Gastrocnemius medialis (tissue), 4 donors: ENCODE data around the gene LYRM9.

Source experiments
- POLR2A ChIP-seq, 2 donors: fragments of 450-650 bp; IDR thresholded peaks; one replicate each; pipeline ENCODE4 v1.6.1; 2017; ENCODE audit warnings: antibody characterized with exemption in 2 of 2, mild to moderate bottlenecking in 2 of 2, moderate library complexity in 2 of 2
- TF ChIP-seq, protein P1 (sequence below), 5 experiments: fragments of 450-650 bp in 3 of 5; fragments of 200-600 bp in 2 of 5; sonication (generic) in 2 of 5; IDR thresholded peaks in 4 of 5; conservative IDR thresholded peaks in 1 of 5; 1 replicate in 4 of 5; 2 replicates in 1 of 5; pipeline ENCODE4 v1.5.1; 2016 to 2019; ENCODE audit warnings: antibody characterized with exemption in 5 of 5, mild to moderate bottlenecking in 3 of 5, moderate library complexity in 3 of 5

DNA sequence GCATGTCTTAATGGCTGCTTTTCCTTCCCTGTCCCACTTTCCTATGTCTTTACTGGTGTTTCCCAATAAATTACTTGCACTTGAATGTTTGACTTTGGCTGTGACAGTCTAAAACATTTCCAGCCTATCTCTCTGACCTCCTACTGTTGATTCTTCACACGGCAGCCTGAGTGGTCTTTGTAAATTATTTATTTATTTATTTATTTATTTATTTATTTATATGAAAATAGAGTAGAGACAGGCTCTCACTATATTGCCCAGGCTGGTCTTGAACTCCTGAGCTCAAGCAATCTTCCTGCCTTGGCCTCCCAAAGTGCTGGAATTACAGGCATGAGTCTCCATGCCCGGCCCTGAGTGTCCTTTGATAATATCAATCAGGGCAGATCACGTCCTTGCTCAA, 28.4 kb upstream of the LYRM9 start:
- TF ChIP-seq, protein P1, sequence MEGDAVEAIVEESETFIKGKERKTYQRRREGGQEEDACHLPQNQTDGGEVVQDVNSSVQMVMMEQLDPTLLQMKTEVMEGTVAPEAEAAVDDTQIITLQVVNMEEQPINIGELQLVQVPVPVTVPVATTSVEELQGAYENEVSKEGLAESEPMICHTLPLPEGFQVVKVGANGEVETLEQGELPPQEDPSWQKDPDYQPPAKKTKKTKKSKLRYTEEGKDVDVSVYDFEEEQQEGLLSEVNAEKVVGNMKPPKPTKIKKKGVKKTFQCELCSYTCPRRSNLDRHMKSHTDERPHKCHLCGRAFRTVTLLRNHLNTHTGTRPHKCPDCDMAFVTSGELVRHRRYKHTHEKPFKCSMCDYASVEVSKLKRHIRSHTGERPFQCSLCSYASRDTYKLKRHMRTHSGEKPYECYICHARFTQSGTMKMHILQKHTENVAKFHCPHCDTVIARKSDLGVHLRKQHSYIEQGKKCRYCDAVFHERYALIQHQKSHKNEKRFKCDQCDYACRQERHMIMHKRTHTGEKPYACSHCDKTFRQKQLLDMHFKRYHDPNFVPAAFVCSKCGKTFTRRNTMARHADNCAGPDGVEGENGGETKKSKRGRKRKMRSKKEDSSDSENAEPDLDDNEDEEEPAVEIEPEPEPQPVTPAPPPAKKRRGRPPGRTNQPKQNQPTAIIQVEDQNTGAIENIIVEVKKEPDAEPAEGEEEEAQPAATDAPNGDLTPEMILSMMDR (IDR thresholded peaks at IDR 0.05 in 4 of 5, conservative IDR thresholded peaks at IDR 0.05 in 1 of 5), result no peak
- no peak for TF ChIP-seq POLR2A (IDR thresholded peaks at IDR 0.05)
